HepG2 (cell line): Measurements from ENCODE around the gene C2orf49. TPM values are rescaled to one million over a fixed set of nuclear protein-coding genes. Genes with fewer than 3 reads are reported as not detected.
A peak's percentile ranks its signal among the peaks of the same experiment; 100 is the strongest.

Experiments used
- ATAC-seq: fragments of 200-7000 bp; cut with Tn5 transposase; 3 replicates; pipeline ENCODE4 v1.9.1; 2020; ENCODE audit warnings: mild to moderate bottlenecking, moderate library complexity
- BruUV-seq: library from RNA; stranded (reverse); fragments of 400-500 nt; replicated peaks from 2 replicates; lab custom pipeline; 2021; lab: Mats Ljungman, UMichigan
- CTCF ChIA-PET: fragments of 300-600 bp; formaldehyde crosslinking; extraction: SDS; loops from one replicate; lab custom pipeline; 2021; ENCODE audit warnings: low total read pairs, inconsistent platforms, low intra/inter-chr PET ratio; lab: Yijun Ruan, JAX
- POLR2A ChIA-PET: fragments of 350-600 bp; sonication (Branson Sonifier 250); formaldehyde crosslinking; loops from one replicate; lab custom pipeline; 2020; ENCODE audit warnings: antibody characterized with exemption, inconsistent platforms; lab: Yijun Ruan, JAX
- DNase-seq: peaks from one replicate; pipeline ENCODE4 v3.0.0-alpha.2; 2015; ENCODE audit warnings: low spot score
- FAIRE-seq: peaks from 3 replicates; lab custom pipeline; 2011; peaks lifted over from hg19 to GRCh38; lab: Jason Lieb, UNC
- H2AFZ ChIP-seq: one replicate; pipeline ENCODE4 v1.6.1; 2011; ENCODE audit warnings: low read length, inconsistent platforms
- H3K27ac ChIP-seq: fragments of 300-600 bp; 3 replicates; pipeline ENCODE4 v1.8.0; 2011; ENCODE audit warnings: mixed run types, mild to moderate bottlenecking, mixed read lengths, low read length, inconsistent platforms; ENCODE audit not compliant: insufficient read depth; ENCODE audit errors: extremely low read length
- H3K27me3 ChIP-seq, 2 experiments: fragments of 200-600 bp in 1 of 2; 2 replicates in 1 of 2; 3 replicates in 1 of 2; pipeline versions ENCODE4 v1.6.0 to v1.8.0; 2011; ENCODE audit warnings: low read length in 2 of 2, mild to moderate bottlenecking in 2 of 2, moderate library complexity in 2 of 2, inconsistent platforms in 1 of 2; ENCODE audit not compliant: insufficient read depth in 2 of 2, control insufficient read depth in 1 of 2
- H3K36me3 ChIP-seq, 2 experiments: fragments of 200-600 bp in 1 of 2; replicated peaks in 1 of 2; 2 replicates in 1 of 2; 3 replicates in 1 of 2; pipeline versions ENCODE4 v1.5.1 to v1.8.0; 2011; ENCODE audit warnings: low read length in 2 of 2, inconsistent platforms in 1 of 2; ENCODE audit not compliant: insufficient read depth in 2 of 2, control insufficient read depth in 1 of 2
- H3K4me1 ChIP-seq: 2 replicates; pipeline ENCODE4 v1.5.1; 2012; ENCODE audit warnings: low read length, inconsistent platforms; ENCODE audit not compliant: insufficient read depth
- H3K4me2 ChIP-seq: 2 replicates; pipeline ENCODE4 v1.6.0; 2011; ENCODE audit warnings: low read depth, low read length, inconsistent platforms
- H3K4me3 ChIP-seq, 3 experiments: fragments of 200-600 bp in 1 of 3; sonication (generic), shearing (Covaris generic) in 1 of 3; replicated peaks in 1 of 3; 2 replicates each; pipeline ENCODE4 v1.5.1; 2011 to 2016; ENCODE audit warnings: low read length in 3 of 3, inconsistent platforms in 2 of 3, low read depth in 2 of 3, mild to moderate bottlenecking in 2 of 3, control low read depth in 1 of 3, mixed read lengths in 1 of 3; ENCODE audit not compliant: insufficient read depth in 1 of 3
- H3K79me2 ChIP-seq: one replicate; pipeline ENCODE4 v1.6.1; 2011; ENCODE audit warnings: low read length, inconsistent platforms; ENCODE audit not compliant: insufficient read depth
- H3K9ac ChIP-seq: 2 replicates; pipeline ENCODE4 v1.6.0; 2011; ENCODE audit warnings: mild to moderate bottlenecking, low read depth, low read length, inconsistent platforms; ENCODE audit not compliant: insufficient read depth
- H3K9me3 ChIP-seq: 2 replicates; pipeline ENCODE4 v1.5.1; 2012; ENCODE audit warnings: mild to moderate bottlenecking, low read length
- H4K20me1 ChIP-seq: 2 replicates; pipeline ENCODE4 v1.6.0; 2011; ENCODE audit warnings: inconsistent platforms, mild to moderate bottlenecking, low read length, moderate library complexity; ENCODE audit not compliant: insufficient read depth
- AKAP8 ChIP-seq: sonication (generic); formaldehyde crosslinking; IDR thresholded peaks from 2 replicates; pipeline ENCODE4 v1.5.1; 2020; ENCODE audit warnings: mild to moderate bottlenecking, missing genetic modification reagents
- BHLHE40 ChIP-seq: IDR thresholded peaks from 2 replicates; pipeline ENCODE4 v1.6.1; 2011; ENCODE audit warnings: low read length, improper control_type of control experiment
- DNMT3B ChIP-seq: conservative IDR thresholded peaks from 2 replicates; pipeline ENCODE4 v1.6.1; 2016; ENCODE audit warnings: missing biosample characterization, control low read depth
- EHMT2 ChIP-seq: fragments of 200-600 bp; sonication (generic); IDR thresholded peaks from 2 replicates; pipeline ENCODE4 v1.7.0; 2017; ENCODE audit warnings: antibody characterized with exemption, low read depth, low read length, borderline replicate concordance
- GFI1 ChIP-seq: sonication (generic); formaldehyde crosslinking; IDR thresholded peaks from 2 replicates; pipeline ENCODE4 v1.5.0; 2020; ENCODE audit warnings: missing genetic modification reagents, mild to moderate bottlenecking, borderline replicate concordance
- HIVEP1 ChIP-seq: sonication (generic); formaldehyde crosslinking; IDR thresholded peaks from 2 replicates; pipeline ENCODE4 v1.4.0; 2020; ENCODE audit warnings: mild to moderate bottlenecking, missing genetic modification reagents
- KMT2A ChIP-seq: sonication (generic); formaldehyde crosslinking; IDR thresholded peaks from 2 replicates; pipeline ENCODE4 v1.4.0; 2020; ENCODE audit warnings: missing genetic modification reagents
- RBM22 ChIP-seq: fragments of 200-400 bp; formaldehyde crosslinking; optimal IDR thresholded peaks from 2 replicates; pipeline ENCODE3; 2017; ENCODE audit warnings: mild to moderate bottlenecking, low read length, moderate library complexity
- SIN3A ChIP-seq: IDR thresholded peaks from 2 replicates; pipeline ENCODE4 v1.6.1; 2011; ENCODE audit warnings: low read depth, mild to moderate bottlenecking, control low read depth, low read length, borderline replicate concordance
- SNAPC2 ChIP-seq: sonication (generic); formaldehyde crosslinking; IDR thresholded peaks from 2 replicates; pipeline ENCODE4 v1.8.1; 2022; ENCODE audit warnings: mild to moderate bottlenecking, missing genetic modification reagents
- ZNF180 ChIP-seq: sonication (generic); formaldehyde crosslinking; IDR thresholded peaks from 2 replicates; pipeline ENCODE4 v1.4.0; 2020; ENCODE audit warnings: low read depth, missing genetic modification reagents, borderline replicate concordance
- ZNF30 ChIP-seq: sonication (generic); formaldehyde crosslinking; IDR thresholded peaks from 2 replicates; pipeline ENCODE4 v1.5.0; 2020; ENCODE audit warnings: mild to moderate bottlenecking, missing genetic modification reagents
- ZNF337 ChIP-seq: sonication (generic); formaldehyde crosslinking; IDR thresholded peaks from 2 replicates; pipeline ENCODE4 v1.5.1; 2020; ENCODE audit warnings: missing genetic modification reagents, low read depth, mild to moderate bottlenecking, borderline replicate concordance
- ZNF432 ChIP-seq: sonication (generic); formaldehyde crosslinking; IDR thresholded peaks from 2 replicates; pipeline ENCODE4 v1.5.0; 2020; ENCODE audit warnings: missing genetic modification reagents, mild to moderate bottlenecking, borderline replicate concordance
- WGBS: methylation state at CpG from one replicate; pipeline ENCODE4 v1.1.6; 2017; ENCODE audit warnings: low lambda C conversion rate; 5-methylcytosine and 5-hydroxymethylcytosine counted together
- in situ Hi-C: cut with HindIII; loops from 2 replicates; pipeline ENCODE4 v1.10.0; 2017; ENCODE audit warnings: low pct_unique_long_range_greater_than_20kb; ENCODE audit not compliant: extremely low pct_ligation_motif_present
- intact Hi-C: fragments of 100-400 bp; cut with micrococcal nuclease; formaldehyde crosslinking; loops from one replicate; pipeline ENCODE4 v1.10.0; 2022; ENCODE audit not compliant: unreplicated experiment
- polyA plus RNA-seq, 8 experiments: library from polyadenylated mRNA; depleted of rRNA in 3 of 8; stranded (reverse) in 7 of 8; unstranded in 1 of 8; fragments of >200 nt; fragmentation: Illumina TruSeq in 4 of 8; extraction: Trizol in 4 of 8; gene quantifications; 2 replicates each; pipeline versions ENCODE4 v1.2.1 to v1.2.3, GENCODE V29; 2011 to 2016; ENCODE audit warnings: low read depth in 4 of 8, missing spikeins in 1 of 8, mixed read lengths in 1 of 8; ENCODE audit not compliant: insufficient read depth in 1 of 8
- total RNA-seq, 5 experiments: library from RNA; depleted of rRNA; stranded (reverse); fragments of >200 nt; fragmentation: Illumina TruSeq; extraction: Trizol; gene quantifications; 2 replicates each; pipeline ENCODE4 v1.2.3, GENCODE V29; 2016; ENCODE audit warnings: low read depth in 1 of 5
- TF ChIP-seq, protein P1 (sequence below): IDR thresholded peaks from 2 replicates; pipeline ENCODE4 v1.6.1; 2016; ENCODE audit warnings: low read depth, missing genetic modification reagents, missing compliant biosample characterization
- TF ChIP-seq, protein P2 (sequence below): IDR thresholded peaks from 2 replicates; pipeline ENCODE4 v1.6.1; 2016; ENCODE audit warnings: missing compliant biosample characterization, missing genetic modification reagents, borderline replicate concordance

Gene C2orf49
- total and polyA plus RNA-seq, 2 of the 13 experiments (the other 11 are each of a cell fraction or from before 2014, with no cell fraction given) = 24.7 to 28.8 TPM

DNA sequence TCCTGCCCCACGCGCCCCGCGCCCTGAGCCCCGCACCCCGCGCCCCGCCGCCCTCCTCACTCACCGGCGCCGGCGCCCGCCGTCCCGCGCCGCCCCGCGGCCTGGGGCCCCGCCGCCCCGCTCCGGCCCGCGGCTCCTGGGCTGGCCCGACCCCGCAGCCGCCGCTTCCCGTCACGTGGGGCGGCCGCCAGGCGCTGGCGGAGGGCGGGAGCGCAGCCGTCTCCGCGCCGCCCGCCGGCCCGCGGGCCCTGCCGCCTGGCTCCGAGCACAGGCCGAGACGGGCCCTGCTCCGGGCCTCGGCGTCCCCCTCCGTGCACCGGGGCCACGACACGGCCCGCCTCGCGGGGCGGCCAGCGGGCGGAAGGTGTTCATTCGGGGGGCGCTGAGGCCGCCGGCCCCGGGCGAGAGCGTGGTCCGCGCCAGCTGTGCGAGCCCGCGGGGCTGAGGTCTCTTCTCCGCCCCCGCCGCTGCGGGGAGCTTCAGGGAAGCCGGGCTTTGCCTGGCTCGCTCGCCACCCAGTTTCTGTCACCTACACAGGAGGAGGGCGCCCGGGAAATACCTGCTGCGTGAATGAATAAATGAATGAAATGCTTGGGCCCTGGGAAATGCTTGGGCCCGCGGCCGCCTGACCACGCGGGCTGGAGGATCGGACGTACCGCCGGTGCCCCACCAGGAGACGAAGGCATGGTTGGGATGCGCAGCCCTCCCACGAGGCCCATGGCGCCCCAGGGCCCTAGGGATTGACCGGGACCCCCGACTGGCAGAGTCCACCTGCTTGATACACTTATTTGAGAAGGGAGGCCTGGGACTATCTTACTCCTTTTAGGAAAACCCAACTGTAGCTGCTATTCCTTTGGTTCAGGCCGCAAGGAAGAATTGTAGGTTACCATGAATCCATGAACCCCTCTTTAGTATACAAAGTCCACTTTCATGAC lies 7.5 kb upstream of the C2orf49 start, which contains the start of gene TGFBRAP1:
TSS of gene TGFBRAP1 (minus strand) at position 175 of the 935 bp plus-strand sequence. CDS start 21,434 bp downstream, outside the sequence.
- Histone ChIP-seq H2AFZ (peak within 1 kb of the TSS; percentile 72), H3K27me3 (no peaks in the 10 kb centered on the region; a peak in 1 of 5 replicates), H3K4me2 (peak within 1 kb of the TSS; percentile 100), H4K20me1 (no peaks in the 10 kb centered on the region), H3K79me2 (peaks cover 55% of the 10 kb centered on the region), H3K9ac (peak within 1 kb of the TSS; percentile 97), H3K27ac (peak within 1 kb of the TSS; percentile 94), H3K4me1 (peaks cover 46% of the 10 kb centered on the region), H3K9me3 (no peaks in the 10 kb centered on the region), H3K36me3 (peaks cover 3 to 15% of the 10 kb centered on the region in 2 experiments; a peak in 4 of 5 replicates), H3K4me3 (peak within 1 kb of the TSS; percentile 78 to 93 (median 87))
- FAIRE-seq (no peak), DNase-seq (peak; percentile 35), ATAC-seq (peak; percentile 84)
- ChIA-PET CTCF (no interaction called here), POLR2A (interaction anchor here (0.9 to 3.3 kb wide), 5 partner anchors 10 to 292 kb away, joined by 3 to 43 read pairs (median 4); partner anchors contain the start of genes C2orf49 and MRPS9)
- BruUV-seq = TSS peak; percentile 85
- in situ Hi-C loops = loop anchor here (25.0 kb wide), 1 partner anchor 857 kb away; the partner anchor contains the start of gene UXS1
- intact Hi-C loops = no loop called here
- WGBS = 2% methylated on average over 33 of the region's 101 CpGs
- TF ChIP-seq RBM22 = no peak
- TF ChIP-seq HIVEP1 (CRISPR knock-in tag) = peak; percentile 71; the same call in 1 of the 2 replicates
- peak; percentile 84; the same call in 1 of the 2 replicates for TF ChIP-seq DNMT3B
- TF ChIP-seq ZNF337 (CRISPR knock-in tag) = no peak
- TF ChIP-seq, protein P1, sequence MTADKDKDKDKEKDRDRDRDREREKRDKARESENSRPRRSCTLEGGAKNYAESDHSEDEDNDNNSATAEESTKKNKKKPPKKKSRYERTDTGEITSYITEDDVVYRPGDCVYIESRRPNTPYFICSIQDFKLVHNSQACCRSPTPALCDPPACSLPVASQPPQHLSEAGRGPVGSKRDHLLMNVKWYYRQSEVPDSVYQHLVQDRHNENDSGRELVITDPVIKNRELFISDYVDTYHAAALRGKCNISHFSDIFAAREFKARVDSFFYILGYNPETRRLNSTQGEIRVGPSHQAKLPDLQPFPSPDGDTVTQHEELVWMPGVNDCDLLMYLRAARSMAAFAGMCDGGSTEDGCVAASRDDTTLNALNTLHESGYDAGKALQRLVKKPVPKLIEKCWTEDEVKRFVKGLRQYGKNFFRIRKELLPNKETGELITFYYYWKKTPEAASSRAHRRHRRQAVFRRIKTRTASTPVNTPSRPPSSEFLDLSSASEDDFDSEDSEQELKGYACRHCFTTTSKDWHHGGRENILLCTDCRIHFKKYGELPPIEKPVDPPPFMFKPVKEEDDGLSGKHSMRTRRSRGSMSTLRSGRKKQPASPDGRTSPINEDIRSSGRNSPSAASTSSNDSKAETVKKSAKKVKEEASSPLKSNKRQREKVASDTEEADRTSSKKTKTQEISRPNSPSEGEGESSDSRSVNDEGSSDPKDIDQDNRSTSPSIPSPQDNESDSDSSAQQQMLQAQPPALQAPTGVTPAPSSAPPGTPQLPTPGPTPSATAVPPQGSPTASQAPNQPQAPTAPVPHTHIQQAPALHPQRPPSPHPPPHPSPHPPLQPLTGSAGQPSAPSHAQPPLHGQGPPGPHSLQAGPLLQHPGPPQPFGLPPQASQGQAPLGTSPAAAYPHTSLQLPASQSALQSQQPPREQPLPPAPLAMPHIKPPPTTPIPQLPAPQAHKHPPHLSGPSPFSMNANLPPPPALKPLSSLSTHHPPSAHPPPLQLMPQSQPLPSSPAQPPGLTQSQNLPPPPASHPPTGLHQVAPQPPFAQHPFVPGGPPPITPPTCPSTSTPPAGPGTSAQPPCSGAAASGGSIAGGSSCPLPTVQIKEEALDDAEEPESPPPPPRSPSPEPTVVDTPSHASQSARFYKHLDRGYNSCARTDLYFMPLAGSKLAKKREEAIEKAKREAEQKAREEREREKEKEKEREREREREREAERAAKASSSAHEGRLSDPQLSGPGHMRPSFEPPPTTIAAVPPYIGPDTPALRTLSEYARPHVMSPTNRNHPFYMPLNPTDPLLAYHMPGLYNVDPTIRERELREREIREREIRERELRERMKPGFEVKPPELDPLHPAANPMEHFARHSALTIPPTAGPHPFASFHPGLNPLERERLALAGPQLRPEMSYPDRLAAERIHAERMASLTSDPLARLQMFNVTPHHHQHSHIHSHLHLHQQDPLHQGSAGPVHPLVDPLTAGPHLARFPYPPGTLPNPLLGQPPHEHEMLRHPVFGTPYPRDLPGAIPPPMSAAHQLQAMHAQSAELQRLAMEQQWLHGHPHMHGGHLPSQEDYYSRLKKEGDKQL (CRISPR knock-in tag) = no peak
- TF ChIP-seq SNAPC2 (CRISPR knock-in tag) = peak; percentile 48; the same call in 1 of the 2 replicates
- TF ChIP-seq ZNF30 (CRISPR knock-in tag) = peak; percentile 97
- no peak for TF ChIP-seq ZNF180 (CRISPR knock-in tag)
- TF ChIP-seq EHMT2 = peak; percentile 66; the same call in 1 of the 2 replicates
- TF ChIP-seq BHLHE40 = peak; percentile 44; the same call in 1 of the 2 replicates
- peak; percentile 87 for TF ChIP-seq KMT2A (CRISPR knock-in tag)
- TF ChIP-seq SIN3A = peak; percentile 47; the same call in 1 of the 2 replicates
- no peak for TF ChIP-seq AKAP8
- peak; percentile 66; the same call in 1 of the 2 replicates for TF ChIP-seq GFI1 (CRISPR knock-in tag)
- TF ChIP-seq, protein P2, sequence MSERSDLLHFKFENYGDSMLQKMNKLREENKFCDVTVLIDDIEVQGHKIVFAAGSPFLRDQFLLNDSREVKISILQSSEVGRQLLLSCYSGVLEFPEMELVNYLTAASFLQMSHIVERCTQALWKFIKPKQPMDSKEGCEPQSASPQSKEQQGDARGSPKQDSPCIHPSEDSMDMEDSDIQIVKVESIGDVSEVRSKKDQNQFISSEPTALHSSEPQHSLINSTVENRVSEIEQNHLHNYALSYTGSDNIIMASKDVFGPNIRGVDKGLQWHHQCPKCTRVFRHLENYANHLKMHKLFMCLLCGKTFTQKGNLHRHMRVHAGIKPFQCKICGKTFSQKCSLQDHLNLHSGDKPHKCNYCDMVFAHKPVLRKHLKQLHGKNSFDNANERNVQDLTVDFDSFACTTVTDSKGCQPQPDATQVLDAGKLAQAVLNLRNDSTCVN (CRISPR knock-in tag) = peak; percentile 23; the same call in 1 of the 2 replicates
- no peak for TF ChIP-seq ZNF432 (CRISPR knock-in tag)
